Lung (tissue), 12 donors: Measurements from ENCODE around the gene DHX35. TPM values are rescaled to one million over a fixed set of nuclear protein-coding genes. Genes with fewer than 3 reads are reported as not detected.

Source experiments
- ATAC-seq: fragments of 200-7000 bp; cut with Tn5 transposase; one replicate; pipeline ENCODE4 v1.9.1; 2020; ENCODE audit warnings: moderate number of reproducible peaks; ENCODE audit not compliant: insufficient read depth, low FRiP score
- DNase-seq, 3 donors: peaks; one replicate each; pipeline ENCODE4 v3.0.0-alpha.2; 2013 to 2017
- H3K27ac ChIP-seq, 2 donors: one replicate each; pipeline ENCODE4 v1.5.1; 2013; ENCODE audit warnings: mild to moderate bottlenecking in 2 of 2, moderate library complexity in 2 of 2, control low read depth in 1 of 2, inconsistent platforms in 1 of 2, low read depth in 1 of 2, low read length in 1 of 2
- H3K27me3 ChIP-seq, 3 donors: one replicate each; pipeline ENCODE4 v1.5.1; 2013; ENCODE audit warnings: low read length in 2 of 3; ENCODE audit not compliant: control insufficient read depth in 3 of 3, insufficient read depth in 3 of 3
- H3K36me3 ChIP-seq, 4 donors: one replicate each; pipeline ENCODE4 v1.5.1; 2013; ENCODE audit warnings: low read length in 4 of 4, mild to moderate bottlenecking in 1 of 4, moderate library complexity in 1 of 4; ENCODE audit not compliant: control insufficient read depth in 4 of 4, insufficient read depth in 4 of 4
- H3K4me1 ChIP-seq, 5 donors: one replicate each; pipeline ENCODE4 v1.5.1; 2013; ENCODE audit warnings: low read length in 5 of 5, mild to moderate bottlenecking in 2 of 5, moderate library complexity in 1 of 5; ENCODE audit not compliant: control insufficient read depth in 5 of 5, insufficient read depth in 5 of 5
- H3K4me3 ChIP-seq: one replicate; pipeline ENCODE4 v1.5.1; 2013; ENCODE audit warnings: mild to moderate bottlenecking, control low read depth, moderate library complexity
- H3K9ac ChIP-seq, 2 donors: one replicate each; pipeline ENCODE4 v1.5.1; 2013; ENCODE audit warnings: low read length in 2 of 2, control low read depth in 1 of 2; ENCODE audit not compliant: insufficient read depth in 1 of 2
- H3K9me3 ChIP-seq, 4 donors: one replicate each; pipeline ENCODE4 v1.5.1; 2013; ENCODE audit warnings: low read length in 3 of 4, mild to moderate bottlenecking in 1 of 4, moderate library complexity in 1 of 4; ENCODE audit not compliant: control insufficient read depth in 4 of 4, insufficient read depth in 3 of 4
- WGBS, 2 donors: extraction: QIAGEN DNeasy Blood & Tissue Kit; methylation state at CpG; one replicate each; pipeline ENCODE4 v1.1.7; 2013; 5-methylcytosine and 5-hydroxymethylcytosine counted together
- polyA plus RNA-seq, 2 donors: library from polyadenylated mRNA; stranded (reverse); fragments of 200-250 nt; gene quantifications; one replicate each; pipeline ENCODE4 v1.2.1, GENCODE V29; 2013
- total RNA-seq, 2 donors: library from RNA; depleted of rRNA in 1 of 2; stranded (reverse); fragments of >200 nt in 1 of 2; gene quantifications; one replicate each; pipeline ENCODE4 v1.2.1, GENCODE V29; 2014 to 2021
- TF ChIP-seq, protein P1 (sequence below): IDR thresholded peaks from 2 replicates; pipeline ENCODE4 v1.5.1; 2012; ENCODE audit warnings: mild to moderate bottlenecking; ENCODE audit errors: control extremely low read depth, extremely low read depth
- donor health status: control.
- donor health status: control.
- donor health status: Bipolar disorder and iron deficiency.
- donor health status: healthy.
- donor health status: DM: yes; HTN: yes; CAD: no.

DHX35 gene
- total and polyA plus RNA-seq, 4 donors: 4.4 to 15.5 (median 8.2) TPM

DNA sequence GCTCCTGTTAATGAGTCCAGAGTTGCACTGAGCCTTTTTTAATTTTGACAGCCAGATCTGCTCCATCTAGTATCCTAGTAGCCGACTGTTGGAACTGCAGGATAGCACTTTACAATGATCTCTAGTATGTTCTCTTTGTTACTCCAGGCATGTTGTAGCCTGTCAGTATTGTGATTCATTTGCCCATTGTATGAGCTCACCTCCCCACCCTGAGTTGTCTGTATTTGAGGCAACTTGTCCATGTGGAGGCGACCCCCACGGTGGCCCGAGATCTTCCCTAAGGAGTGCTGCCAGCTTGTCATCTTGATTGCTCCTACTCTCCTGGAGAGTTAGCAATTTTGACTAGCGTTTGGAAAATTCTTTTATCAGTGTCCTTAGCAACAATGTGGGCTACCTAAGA is 67.2 kb downstream of the DHX35 start:
- H3K27me3 ChIP-seq: no peaks in the 10 kb centered on the region
- no peaks in the 10 kb centered on the region for H3K9me3 ChIP-seq
- H3K4me3 ChIP-seq: no peak overlapping the region
- 85 to 93% methylated on average over 5 of the region's 5 CpGs for WGBS, 2 donors
- no peak overlapping the region for H3K9ac ChIP-seq
- ATAC-seq (no peak), DNase-seq (no peak)
- TF ChIP-seq, protein P1, sequence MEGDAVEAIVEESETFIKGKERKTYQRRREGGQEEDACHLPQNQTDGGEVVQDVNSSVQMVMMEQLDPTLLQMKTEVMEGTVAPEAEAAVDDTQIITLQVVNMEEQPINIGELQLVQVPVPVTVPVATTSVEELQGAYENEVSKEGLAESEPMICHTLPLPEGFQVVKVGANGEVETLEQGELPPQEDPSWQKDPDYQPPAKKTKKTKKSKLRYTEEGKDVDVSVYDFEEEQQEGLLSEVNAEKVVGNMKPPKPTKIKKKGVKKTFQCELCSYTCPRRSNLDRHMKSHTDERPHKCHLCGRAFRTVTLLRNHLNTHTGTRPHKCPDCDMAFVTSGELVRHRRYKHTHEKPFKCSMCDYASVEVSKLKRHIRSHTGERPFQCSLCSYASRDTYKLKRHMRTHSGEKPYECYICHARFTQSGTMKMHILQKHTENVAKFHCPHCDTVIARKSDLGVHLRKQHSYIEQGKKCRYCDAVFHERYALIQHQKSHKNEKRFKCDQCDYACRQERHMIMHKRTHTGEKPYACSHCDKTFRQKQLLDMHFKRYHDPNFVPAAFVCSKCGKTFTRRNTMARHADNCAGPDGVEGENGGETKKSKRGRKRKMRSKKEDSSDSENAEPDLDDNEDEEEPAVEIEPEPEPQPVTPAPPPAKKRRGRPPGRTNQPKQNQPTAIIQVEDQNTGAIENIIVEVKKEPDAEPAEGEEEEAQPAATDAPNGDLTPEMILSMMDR: no peak
- no peak overlapping the region for H3K27ac ChIP-seq
- peaks cover 0 to 6% (median 0%) of the 10 kb centered on the region in 5 donors for H3K4me1 ChIP-seq
- H3K36me3 ChIP-seq: peaks cover 15 to 33% (median 22%) of the 10 kb centered on the region in 4 donors

DNA sequence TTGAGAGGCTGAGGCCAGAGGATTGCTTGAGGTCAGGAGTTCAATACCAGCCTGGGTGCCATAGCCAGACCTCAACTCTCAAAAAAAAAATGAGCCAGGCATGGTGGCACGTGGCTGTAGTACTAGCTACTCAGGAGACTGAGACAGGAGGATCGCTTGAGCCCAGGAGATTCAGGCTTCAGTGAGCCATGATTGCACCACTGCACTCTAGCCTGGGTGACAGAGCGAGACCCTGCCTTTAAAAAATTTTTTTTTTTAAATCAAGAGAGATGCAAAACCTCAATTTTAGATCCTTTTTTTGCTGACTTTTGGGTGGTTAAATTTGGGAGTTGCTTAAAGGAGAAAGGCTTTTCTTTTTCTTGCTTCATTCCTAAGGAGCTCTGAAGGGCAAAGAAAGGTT is 70.9 kb downstream of the DHX35 start:
- no peak for DNase-seq
- peaks cover 0 to 3% (median 0%) of the 10 kb centered on the region in 5 donors for H3K4me1 ChIP-seq
- 95 to 100% methylated on average over 3 of the region's 3 CpGs for WGBS, 2 donors
- no peak overlapping the region for H3K9ac ChIP-seq
- H3K27me3 ChIP-seq: no peaks in the 10 kb centered on the region
- TF ChIP-seq, protein P1: no peak
- peaks cover 13 to 41% (median 21%) of the 10 kb centered on the region in 4 donors for H3K36me3 ChIP-seq
- H3K4me3 ChIP-seq: no peak overlapping the region
- no peaks in the 10 kb centered on the region for H3K9me3 ChIP-seq
- H3K27ac ChIP-seq: no peak overlapping the region
- no peak for ATAC-seq

DNA sequence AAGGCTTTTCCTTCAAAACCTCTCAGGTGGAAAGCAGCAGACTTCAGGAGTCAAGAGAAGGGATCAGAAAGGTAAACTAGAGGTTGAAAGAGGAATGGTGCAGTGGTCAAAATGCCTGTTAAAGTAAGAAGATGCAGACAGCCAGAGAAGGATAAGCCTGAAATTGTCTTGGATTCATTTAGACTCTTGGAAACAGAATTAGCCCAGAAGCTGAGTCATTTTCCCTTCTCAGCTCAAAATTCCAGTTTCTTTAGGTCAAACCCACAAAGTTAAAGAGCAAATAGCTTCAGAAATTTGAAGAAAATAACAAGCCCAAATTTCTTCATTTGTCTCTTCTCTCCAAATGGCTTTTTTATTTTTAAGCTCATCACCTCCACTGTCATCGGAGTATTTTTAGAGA is 73.9 kb downstream of the DHX35 start:
- peaks cover 11 to 41% (median 25%) of the 10 kb centered on the region in 4 donors for H3K36me3 ChIP-seq
- TF ChIP-seq, protein P1: no peak
- no peaks in the 10 kb centered on the region for H3K27me3 ChIP-seq
- no peak overlapping the region for H3K27ac ChIP-seq
- 88 to 96% methylated on average over 1 of the region's 1 CpG for WGBS, 2 donors
- ATAC-seq (no peak), DNase-seq (no peak)
- no peak overlapping the region for H3K9ac ChIP-seq
- no peak overlapping the region for H3K4me3 ChIP-seq
- peaks cover 0 to 3% (median 0%) of the 10 kb centered on the region in 4 donors for H3K9me3 ChIP-seq
- no peaks in the 10 kb centered on the region for H3K4me1 ChIP-seq

DNA sequence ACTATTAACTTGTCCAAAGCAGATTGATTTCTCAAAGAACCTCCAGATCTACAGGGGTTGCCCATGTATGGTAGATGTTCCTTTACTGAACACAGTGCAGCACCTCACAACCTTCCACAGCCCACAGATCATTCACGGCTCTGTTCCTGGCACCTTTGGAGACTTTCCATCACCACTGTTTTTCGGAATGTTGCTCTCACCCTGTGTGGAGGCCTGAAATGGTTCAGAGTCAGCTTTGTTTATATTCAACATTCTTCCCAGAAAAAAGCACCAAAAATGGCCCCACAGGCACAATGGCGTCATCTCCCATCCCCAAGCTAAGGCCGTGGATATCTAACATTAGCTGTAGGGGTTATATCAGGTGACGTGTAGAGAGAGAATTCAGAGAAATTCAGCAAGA is 74.7 kb downstream of the DHX35 start:
- 87 to 94% methylated on average over 5 of the region's 5 CpGs for WGBS, 2 donors
- H3K27me3 ChIP-seq: no peaks in the 10 kb centered on the region
- TF ChIP-seq, protein P1: no peak
- H3K9ac ChIP-seq: no peak overlapping the region
- no peak for ATAC-seq
- H3K4me1 ChIP-seq: no peaks in the 10 kb centered on the region
- peaks cover 0 to 3% (median 0%) of the 10 kb centered on the region in 4 donors for H3K9me3 ChIP-seq
- H3K4me3 ChIP-seq: no peak overlapping the region
- no peak overlapping the region for H3K27ac ChIP-seq
- peaks cover 9 to 42% (median 24%) of the 10 kb centered on the region in 4 donors for H3K36me3 ChIP-seq
- DNase-seq: no peak
